GM19452 (cell line): ENCODE measurements around the gene WWTR1.

Source experiments
- ATAC-seq: cut with Tn5 transposase; IDR thresholded peaks from one replicate; pipeline ENCODE4 v1.9.1; 2021; ENCODE audit not compliant: unreplicated experiment

Gene WWTR1

DNA sequence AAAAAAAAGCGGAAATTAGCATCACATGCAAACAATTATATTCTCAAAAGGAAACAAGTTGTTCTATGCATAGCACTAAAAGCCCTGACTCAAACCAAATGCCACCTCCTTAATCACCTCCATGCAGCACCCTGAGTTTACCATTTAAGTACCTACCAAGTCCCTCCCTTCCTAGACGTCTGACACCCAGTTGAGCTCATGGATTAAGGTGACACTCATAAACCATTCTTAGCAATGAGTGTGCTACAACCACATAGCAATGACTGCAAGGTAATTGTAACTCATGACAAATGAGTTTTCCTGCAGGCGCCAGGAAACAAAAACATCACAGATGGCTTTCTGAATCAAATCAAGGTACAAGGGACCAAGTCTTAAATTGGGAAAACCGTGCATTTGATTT is 32.0 kb downstream of the WWTR1 start:
- no peak for ATAC-seq

DNA sequence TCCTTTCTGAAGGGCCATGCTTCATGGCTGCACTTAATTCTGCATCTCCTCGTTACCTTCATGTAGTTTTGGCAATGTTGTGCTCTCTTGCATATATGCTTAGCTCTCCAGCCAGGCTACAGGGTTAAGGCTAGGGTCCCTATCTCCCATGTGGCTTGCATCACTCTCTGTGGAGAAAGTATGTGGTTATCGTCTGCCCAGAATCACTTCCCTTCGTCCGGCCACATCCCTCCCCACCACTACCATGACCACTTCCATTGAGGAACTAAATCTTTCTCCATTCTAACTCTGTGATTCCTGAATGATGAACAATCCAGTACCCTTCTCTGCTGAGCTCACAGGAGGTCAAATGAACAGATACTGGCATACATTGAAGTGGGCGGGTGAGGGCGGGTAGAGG is 34.0 kb downstream of the WWTR1 start:
- no peak for ATAC-seq

- ATAC-seq: peak; percentile 63
Observed at GRCh38 chr3:149621218-149622005, 36.4 kb downstream of the WWTR1 start.

DNA sequence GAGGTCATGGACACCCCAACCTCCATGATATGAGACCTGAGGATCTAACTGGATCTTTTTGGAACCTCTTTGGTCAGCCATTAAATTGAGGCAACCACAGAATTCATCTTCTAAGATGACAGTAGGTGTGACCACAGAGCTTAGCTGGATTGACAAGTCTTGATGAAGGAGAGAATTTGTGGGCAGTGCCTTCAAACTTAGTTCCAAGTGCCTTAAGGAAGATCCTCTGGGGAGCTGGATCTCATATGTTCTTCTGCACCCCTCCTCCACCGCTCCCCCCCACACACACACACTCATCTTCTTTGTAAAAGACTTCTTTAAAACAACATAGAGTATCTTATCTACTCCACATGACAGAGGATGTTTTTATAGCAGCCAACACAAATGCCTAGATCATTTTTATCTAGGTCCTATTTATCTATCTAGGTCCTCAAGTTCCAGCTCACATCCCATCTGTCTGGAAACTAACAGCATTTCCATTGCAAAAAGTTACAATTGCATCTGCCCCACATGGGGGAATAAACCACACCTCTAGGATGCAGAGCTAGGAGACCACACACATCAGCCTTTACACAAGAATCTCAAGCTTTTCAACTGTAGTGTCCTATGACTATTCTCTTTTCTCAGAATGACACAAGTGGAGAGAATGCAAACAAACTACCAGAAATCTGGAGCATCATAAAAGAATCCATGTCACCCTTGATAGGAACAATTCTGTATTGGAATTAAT is 37.4 kb downstream of the WWTR1 start:
- peak; percentile 56 for ATAC-seq

DNA sequence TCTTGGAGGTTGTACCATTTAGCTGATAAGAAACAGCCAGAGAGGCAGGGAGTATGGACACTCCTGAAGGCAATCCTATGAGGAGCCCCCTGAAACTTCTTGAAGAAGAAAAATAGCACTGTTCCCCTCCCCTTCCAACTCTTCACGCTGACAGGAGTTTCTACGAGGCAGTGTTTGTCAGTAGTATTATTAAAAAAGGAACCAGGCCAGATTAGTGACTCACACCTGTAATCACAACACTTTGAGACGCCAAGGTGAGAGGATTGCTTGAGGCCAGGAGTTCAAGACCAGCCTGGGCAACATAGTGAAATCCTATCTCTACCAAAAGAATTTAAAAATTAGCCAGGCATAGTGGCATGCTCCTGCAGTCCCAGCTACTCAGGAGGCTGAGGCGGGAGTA is 38.7 kb downstream of the WWTR1 start:
- no peak for ATAC-seq

- ATAC-seq: no peak
Observed at GRCh38 chr3:149618151-149619123, 39.4 kb downstream of the WWTR1 start.

DNA sequence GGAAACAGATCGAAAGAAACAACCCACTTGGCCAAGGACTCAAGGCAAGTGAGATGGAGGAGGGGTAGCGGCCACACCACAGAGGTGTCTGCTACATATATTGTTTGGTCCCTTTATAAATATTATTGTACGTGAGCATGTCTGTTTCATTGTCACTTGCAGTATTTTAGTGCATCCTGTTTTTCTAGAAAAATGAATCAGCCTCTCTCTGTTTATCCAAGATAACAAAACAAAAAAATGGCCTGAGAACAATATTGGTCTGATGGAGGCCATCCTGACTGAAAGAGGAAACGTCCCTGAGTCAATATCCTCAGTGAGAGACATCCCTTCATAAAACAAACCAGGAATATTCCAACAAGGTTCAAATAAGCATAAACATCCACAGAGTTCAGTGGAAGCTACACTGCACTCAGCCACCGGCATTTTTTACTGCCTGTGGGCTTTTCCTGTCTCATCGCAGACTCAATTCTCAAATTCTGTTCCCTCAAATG is 42.0 kb downstream of the WWTR1 start:
- no peak for ATAC-seq

GRCh38 chr3:149613988-149614387 is 43.8 kb downstream of the WWTR1 start:
- no peak for ATAC-seq

GRCh38 chr3:149612456-149612855 is 45.4 kb downstream of the WWTR1 start:
- no peak for ATAC-seq

GRCh38 chr3:149611149-149611548 is 46.7 kb downstream of the WWTR1 start:
- ATAC-seq: no peak

DNA sequence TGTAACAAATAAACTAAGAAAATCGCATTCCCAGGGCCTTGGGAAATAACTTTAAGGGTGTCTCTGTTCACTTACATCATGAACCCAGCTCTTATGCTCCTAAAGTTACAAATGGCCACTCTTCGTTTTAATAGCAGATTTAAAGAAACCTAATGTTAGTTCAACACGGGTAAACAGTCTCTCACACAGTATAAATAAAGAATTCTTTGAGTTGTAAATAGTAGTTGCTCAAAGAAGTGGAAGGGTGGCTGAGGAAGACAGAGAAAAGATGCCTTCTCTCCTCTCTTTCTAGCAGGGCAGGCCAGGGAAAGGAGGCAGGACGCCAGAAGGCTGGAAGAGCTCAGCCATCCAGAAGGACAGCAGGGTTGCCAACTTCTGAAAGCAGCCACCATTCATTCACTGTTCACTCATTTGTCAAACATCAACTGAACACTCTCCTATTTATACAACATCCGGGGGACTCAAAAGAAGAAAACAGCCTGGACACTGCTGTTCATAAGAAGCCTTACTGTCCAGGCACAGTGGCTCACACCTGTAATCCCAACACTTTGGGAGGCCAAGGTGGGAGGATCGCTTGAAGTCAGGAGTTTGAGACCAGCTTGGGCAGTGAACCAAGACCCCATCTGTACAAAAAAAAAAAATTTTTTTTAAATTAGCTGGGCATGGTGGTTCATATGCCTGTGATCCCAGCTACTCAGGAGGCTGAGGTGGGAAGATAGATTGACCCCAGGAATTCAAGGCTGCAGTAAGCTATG is 47.3 kb downstream of the WWTR1 start:
- ATAC-seq: no peak

DNA sequence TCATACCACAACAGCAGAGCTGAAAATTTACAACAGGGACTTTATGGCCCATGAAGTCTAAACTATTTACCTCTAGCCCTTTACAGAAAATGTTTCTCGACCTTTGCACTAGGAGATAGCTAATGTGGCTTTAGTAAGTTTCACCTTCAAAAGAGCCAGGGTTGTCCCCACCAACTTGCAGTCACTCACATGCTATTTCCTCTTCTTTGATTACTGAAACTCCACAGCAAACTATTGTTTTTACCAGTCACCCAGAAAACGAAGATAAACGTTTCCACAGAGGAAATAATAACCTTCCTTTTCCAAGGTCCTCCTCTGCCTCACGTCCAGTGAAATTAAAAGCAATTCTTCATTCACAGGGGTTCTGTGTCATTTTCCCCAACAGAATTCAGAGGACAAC is 48.2 kb downstream of the WWTR1 start:
- peak; percentile 79 for ATAC-seq

DNA sequence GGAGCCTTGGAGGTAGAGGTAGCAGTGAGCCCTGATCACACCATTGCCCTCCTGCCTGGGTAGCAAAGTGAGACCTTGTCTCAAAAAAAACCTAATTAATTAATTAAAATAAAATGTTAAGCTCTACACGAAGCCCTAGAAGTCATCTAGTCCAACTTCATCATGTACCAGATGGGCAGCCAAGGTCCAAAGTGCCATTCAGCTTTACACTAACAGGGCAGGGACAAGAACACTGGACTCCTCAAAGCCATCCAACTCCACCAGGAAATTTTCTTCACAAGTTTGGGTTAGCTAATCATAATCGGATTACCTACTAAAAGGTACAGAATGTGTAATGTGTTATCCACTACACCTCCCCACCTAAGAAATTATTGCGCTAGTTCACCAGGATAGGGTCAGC is 48.8 kb downstream of the WWTR1 start:
- no peak for ATAC-seq

- no peak for ATAC-seq
Observed at GRCh38 chr3:149605902-149606301, 51.9 kb downstream of the WWTR1 start.

DNA sequence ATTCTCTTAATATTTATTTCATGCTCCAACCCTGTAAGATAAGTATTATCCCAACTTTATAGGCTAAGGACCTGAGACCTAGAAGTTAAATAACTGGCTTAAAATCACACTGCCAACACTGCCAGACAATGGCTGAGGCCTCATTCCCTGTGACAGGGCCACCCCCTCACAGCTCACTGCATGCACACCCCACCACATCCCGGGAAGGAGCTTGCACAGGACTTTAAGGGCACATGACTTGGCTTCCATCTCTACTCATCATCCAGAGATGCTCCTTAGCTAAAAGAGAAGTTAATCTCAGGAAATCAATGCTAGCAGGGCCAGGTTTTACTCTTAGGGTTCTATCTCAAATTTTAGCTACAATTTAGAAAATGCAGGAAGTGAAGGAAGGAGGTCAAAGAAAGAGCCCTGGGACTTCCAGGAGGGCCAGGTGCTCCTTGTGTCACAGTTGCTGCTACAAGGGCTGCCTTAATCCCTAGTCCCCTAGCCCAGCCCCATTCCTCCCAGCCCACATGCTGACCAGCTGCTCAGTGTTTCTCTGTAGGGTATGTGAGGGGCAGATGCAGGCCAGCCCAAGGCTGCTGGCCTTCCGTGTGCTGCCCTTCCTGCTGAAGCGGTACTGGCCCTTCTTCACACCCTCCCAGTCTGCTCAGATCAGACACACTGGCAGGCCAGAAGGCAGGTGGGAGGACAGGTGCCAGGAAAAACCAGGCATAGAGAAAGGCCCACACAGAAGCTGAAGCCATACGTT is 53.5 kb downstream of the WWTR1 start:
- no peak for ATAC-seq

DNA sequence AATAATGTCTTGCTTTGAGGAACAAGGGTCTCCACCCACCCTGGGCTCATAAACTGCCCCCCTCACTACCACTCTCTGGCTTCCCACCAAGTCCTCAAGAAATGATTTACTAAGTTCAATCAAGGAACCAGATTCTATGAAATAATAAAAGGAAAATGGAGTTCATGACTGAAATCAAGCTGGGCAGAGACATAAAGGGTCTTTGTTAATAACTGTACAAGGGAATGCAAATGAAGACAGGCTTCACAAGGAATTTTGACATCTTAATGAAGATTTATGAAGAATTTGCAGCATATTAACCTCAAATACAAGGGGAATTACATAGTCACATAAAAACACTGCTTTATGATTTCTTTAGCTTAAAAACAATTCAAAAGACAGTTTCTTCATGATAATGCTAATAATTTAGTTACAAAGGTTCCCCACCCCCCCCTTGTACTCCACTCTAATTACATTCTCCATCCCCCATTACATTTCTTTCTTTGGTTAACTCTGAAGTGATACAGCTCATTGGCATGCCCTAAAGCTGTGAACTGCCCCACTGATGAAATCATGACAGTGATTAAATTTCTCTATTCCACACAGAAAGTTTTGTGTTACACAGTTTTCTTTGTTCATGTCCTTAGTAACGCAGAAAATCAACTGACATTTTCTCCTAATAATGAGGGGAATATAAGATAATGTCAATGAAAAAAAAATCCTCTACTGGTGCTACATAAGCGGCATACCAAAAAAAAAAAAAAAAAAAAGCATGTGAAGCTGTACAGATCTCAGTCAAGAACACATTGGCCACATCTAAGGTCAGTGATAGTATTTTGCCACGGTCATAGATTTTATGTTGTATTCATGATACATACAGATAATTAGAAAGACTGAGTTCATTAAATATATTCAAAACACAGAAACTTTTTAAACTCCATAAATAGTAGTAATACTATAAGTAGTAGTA is 54.4 kb downstream of the WWTR1 start:
- ATAC-seq: no peak

GRCh38 chr3:149600634-149601033 is 57.2 kb downstream of the WWTR1 start:
- no peak for ATAC-seq

DNA sequence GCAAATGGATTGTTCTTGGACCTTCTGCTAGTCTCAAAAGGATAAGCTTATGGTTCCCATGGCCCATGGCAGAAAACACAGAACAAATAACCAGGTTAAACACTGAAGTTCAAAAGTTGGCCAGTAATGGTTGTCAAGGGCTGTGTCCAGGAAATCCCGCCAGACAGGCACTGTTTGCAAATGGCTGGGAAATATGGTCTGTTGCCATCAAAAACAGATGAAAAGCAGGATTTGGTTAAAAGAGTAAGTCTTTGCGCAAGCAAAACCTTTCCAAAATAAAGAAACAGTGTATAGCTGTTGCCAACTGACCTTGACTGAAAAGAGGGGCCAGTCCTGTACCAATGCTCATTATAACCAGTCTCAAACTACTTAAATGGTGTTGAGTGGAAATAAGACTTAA is 58.6 kb downstream of the WWTR1 start:
- ATAC-seq: no peak
